H1 (cell line): ENCODE measurements around the gene VSTM2B. TPM values are rescaled to one million over a fixed set of nuclear protein-coding genes. Genes with fewer than 3 reads are reported as not detected.

Experiments used
- CTCF ChIA-PET: fragments of 300-600 bp; sonication (Branson Sonifier 250); formaldehyde crosslinking; loops from one replicate; lab custom pipeline; 2021; ENCODE audit not compliant: partially characterized antibody; lab: Charles Lee
- POLR2A ChIA-PET: fragments of 300-600 bp; sonication (Branson Sonifier 250); formaldehyde crosslinking; loops from one replicate; lab custom pipeline; 2021; ENCODE audit warnings: inconsistent platforms; ENCODE audit not compliant: partially characterized antibody; lab: Charles Lee
- DNase-seq, 2 experiments: peaks; one replicate each; pipeline versions ENCODE4 v3.0.0 to v3.0.0-alpha.2; 2010 to 2022; ENCODE audit warnings: low spot score in 2 of 2, low read depth in 1 of 2, mixed read lengths in 1 of 2
- FAIRE-seq: peaks from 2 replicates; lab custom pipeline; 2011; peaks lifted over from hg19 to GRCh38; lab: Jason Lieb, UNC
- H2AFZ ChIP-seq: 2 replicates; pipeline ENCODE4 v1.8.1; 2012; ENCODE audit warnings: low read length, inconsistent platforms
- H2AK5ac ChIP-seq: 2 replicates; pipeline ENCODE4 v1.6.1; 2013; ENCODE audit warnings: low read depth, low read length
- H2BK120ac ChIP-seq: replicated peaks from 2 replicates; pipeline ENCODE3; 2013; ENCODE audit warnings: low read depth, low read length, inconsistent platforms
- H2BK12ac ChIP-seq: 2 replicates; pipeline ENCODE4 v1.6.1; 2013; ENCODE audit warnings: low read depth, low read length
- H2BK15ac ChIP-seq: 2 replicates; pipeline ENCODE4 v1.6.1; 2013; ENCODE audit warnings: low read length
- H2BK20ac ChIP-seq: 2 replicates; pipeline ENCODE4 v1.6.1; 2013; ENCODE audit warnings: low read length
- H2BK5ac ChIP-seq: 2 replicates; pipeline ENCODE4 v1.6.1; 2013; ENCODE audit warnings: low read depth, low read length
- H3K14ac ChIP-seq: 2 replicates; pipeline ENCODE4 v1.6.1; 2013; ENCODE audit warnings: inconsistent platforms; ENCODE audit not compliant: insufficient read length
- H3K18ac ChIP-seq: 2 replicates; pipeline ENCODE4 v1.6.1; 2013; ENCODE audit warnings: low read length; ENCODE audit errors: extremely low read depth
- H3K23ac ChIP-seq: 2 replicates; pipeline ENCODE4 v1.6.1; 2013; ENCODE audit warnings: inconsistent platforms; ENCODE audit not compliant: insufficient read length
- H3K23me2 ChIP-seq: 2 replicates; pipeline ENCODE4 v1.6.1; 2013; ENCODE audit warnings: low read depth, low read length
- H3K27ac ChIP-seq: 2 replicates; pipeline ENCODE4 v1.6.1; 2011; ENCODE audit warnings: low read depth, low read length, inconsistent platforms
- H3K27me3 ChIP-seq, 4 experiments: replicated peaks in 1 of 4; 1 replicate in 1 of 4; 2 replicates in 3 of 4; pipeline versions ENCODE4 v1.6.1 to v1.8.1; 2011 to 2013; ENCODE audit warnings: low read length in 3 of 4, mild to moderate bottlenecking in 3 of 4, inconsistent platforms in 2 of 4, mixed read lengths in 2 of 4, moderate library complexity in 1 of 4; ENCODE audit not compliant: control insufficient read depth in 3 of 4, insufficient read depth in 3 of 4; ENCODE audit errors: extremely low read depth in 1 of 4
- H3K36me3 ChIP-seq, 4 experiments: 2 replicates each; pipeline versions ENCODE4 v1.6.1 to v1.8.1; 2011 to 2013; ENCODE audit warnings: mild to moderate bottlenecking in 4 of 4, low read length in 3 of 4, moderate library complexity in 2 of 4, control low read depth in 1 of 4, inconsistent platforms in 1 of 4; ENCODE audit not compliant: insufficient read depth in 4 of 4, control insufficient read depth in 2 of 4
- H3K4ac ChIP-seq: replicated peaks from 2 replicates; pipeline ENCODE3; 2013; ENCODE audit warnings: low read length, low read depth, mixed read lengths, inconsistent platforms; ENCODE audit not compliant: insufficient read length
- H3K4me1 ChIP-seq, 4 experiments: replicated peaks in 1 of 4; 1 replicate in 1 of 4; 2 replicates in 3 of 4; pipeline versions ENCODE4 v1.6.1 to v1.8.1; 2011 to 2013; ENCODE audit warnings: low read length in 3 of 4, inconsistent platforms in 2 of 4, mixed read lengths in 1 of 4; ENCODE audit not compliant: insufficient read depth in 4 of 4, control insufficient read depth in 3 of 4
- H3K4me2 ChIP-seq, 2 experiments: 2 replicates each; pipeline versions ENCODE4 v1.6.1 to v1.8.1; 2011 to 2013; ENCODE audit warnings: low read depth in 2 of 2, low read length in 2 of 2, control low read depth in 1 of 2, inconsistent platforms in 1 of 2, mild to moderate bottlenecking in 1 of 2; ENCODE audit not compliant: insufficient read depth in 1 of 2
- H3K4me3 ChIP-seq, 4 experiments: fragments of 200-600, 300-600 bp in 1 of 4; sonication (generic), shearing (Covaris generic), sonication (Bioruptor Twin) in 1 of 4; 2 replicates each; pipeline versions ENCODE4 v1.5.1 to v1.8.1; 2011 to 2016; ENCODE audit warnings: low read length in 4 of 4, low read depth in 3 of 4, control low read depth in 2 of 4, inconsistent platforms in 2 of 4, mild to moderate bottlenecking in 2 of 4, mixed read lengths in 1 of 4, moderate library complexity in 1 of 4; ENCODE audit not compliant: insufficient read depth in 2 of 4; ENCODE audit errors: extremely low read depth in 1 of 4
- H3K56ac ChIP-seq: replicated peaks from 2 replicates; pipeline ENCODE3; 2013; ENCODE audit warnings: low read depth, mild to moderate bottlenecking, mixed read lengths, low read length, inconsistent platforms; ENCODE audit not compliant: insufficient read length
- H3K79me1 ChIP-seq: 2 replicates; pipeline ENCODE4 v1.6.1; 2013; ENCODE audit warnings: low read depth, low read length, control low read depth
- H3K79me2 ChIP-seq, 2 experiments: 2 replicates each; pipeline versions ENCODE4 v1.6.1 to v1.8.1; 2012 to 2013; ENCODE audit warnings: low read length in 2 of 2, mild to moderate bottlenecking in 2 of 2, inconsistent platforms in 1 of 2; ENCODE audit not compliant: insufficient read depth in 2 of 2, control insufficient read depth in 1 of 2
- H3K9ac ChIP-seq, 4 experiments: replicated peaks in 1 of 4; 1 replicate in 1 of 4; 2 replicates in 3 of 4; pipeline versions ENCODE4 v1.6.1 to v1.8.1; 2011 to 2013; ENCODE audit warnings: low read depth in 3 of 4, low read length in 3 of 4, control low read depth in 2 of 4, mild to moderate bottlenecking in 2 of 4, moderate library complexity in 2 of 4, inconsistent platforms in 1 of 4; ENCODE audit errors: extremely low read depth in 1 of 4
- H3K9me3 ChIP-seq, 2 experiments: 2 replicates each; pipeline versions ENCODE4 v1.6.1 to v1.8.1; 2012 to 2013; ENCODE audit warnings: mild to moderate bottlenecking in 2 of 2, moderate library complexity in 2 of 2, control low read depth in 1 of 2, inconsistent platforms in 1 of 2, low read depth in 1 of 2, low read length in 1 of 2, mixed read lengths in 1 of 2; ENCODE audit not compliant: insufficient read depth in 2 of 2
- H4K20me1 ChIP-seq, 2 experiments: replicated peaks in 1 of 2; 2 replicates each; pipeline versions ENCODE3 to v1.8.1; 2011 to 2013; ENCODE audit warnings: inconsistent platforms in 2 of 2, low read length in 2 of 2, mild to moderate bottlenecking in 1 of 2; ENCODE audit not compliant: insufficient read depth in 2 of 2, control insufficient read depth in 1 of 2
- H4K5ac ChIP-seq: 2 replicates; pipeline ENCODE4 v1.6.1; 2013; ENCODE audit warnings: low read length, low read depth, mixed read lengths, inconsistent platforms; ENCODE audit not compliant: insufficient read length
- H4K8ac ChIP-seq: 2 replicates; pipeline ENCODE4 v1.8.0; 2013; ENCODE audit warnings: mild to moderate bottlenecking, moderate library complexity, low read length, inconsistent platforms; ENCODE audit not compliant: insufficient read depth; ENCODE audit errors: extremely low read depth
- H4K91ac ChIP-seq: replicated peaks from 2 replicates; pipeline ENCODE3; 2013; ENCODE audit warnings: low read length, mixed read lengths, inconsistent platforms; ENCODE audit not compliant: insufficient read length
- ASH2L ChIP-seq: fragments of 200-600, 300-600 bp; sonication (generic); IDR thresholded peaks from one replicate; pipeline ENCODE4 v1.7.1; 2017; ENCODE audit warnings: low read length
- ATF2 ChIP-seq: IDR thresholded peaks from 2 replicates; pipeline ENCODE4 v1.6.1; 2012; ENCODE audit warnings: low read length, inconsistent platforms
- E2F6 ChIP-seq: IDR thresholded peaks from 2 replicates; pipeline ENCODE4 v1.6.1; 2012; ENCODE audit warnings: inconsistent platforms
- KDM5A ChIP-seq: fragments of 200-600 bp; IDR thresholded peaks from 2 replicates; pipeline ENCODE4 v1.7.1; 2012; ENCODE audit warnings: mild to moderate bottlenecking, low read length, inconsistent platforms, mixed read lengths
- MAFK ChIP-seq: IDR thresholded peaks from 2 replicates; pipeline ENCODE4 v1.6.1; 2012; ENCODE audit warnings: low read depth, mild to moderate bottlenecking, improper control_type of control experiment, low read length
- NANOG ChIP-seq: IDR thresholded peaks from 2 replicates; pipeline ENCODE4 v1.6.1; 2011; ENCODE audit warnings: low read length, low read depth, mild to moderate bottlenecking, inconsistent platforms; ENCODE audit not compliant: insufficient read depth, poor library complexity, severe bottlenecking
- POLR2AphosphoS5 ChIP-seq: IDR thresholded peaks from 2 replicates; pipeline ENCODE4 v1.6.1; 2011; ENCODE audit warnings: low read depth, low read length
- SAP30 ChIP-seq: fragments of 300-600 bp; sonication (generic); IDR thresholded peaks from 2 replicates; pipeline ENCODE4 v1.7.1; 2012; ENCODE audit warnings: low read length, moderate library complexity, mild to moderate bottlenecking, inconsistent platforms; ENCODE audit not compliant: insufficient read depth, insufficient replicate concordance
- SP2 ChIP-seq: IDR thresholded peaks from 2 replicates; pipeline ENCODE4 v1.6.1; 2012; ENCODE audit warnings: mild to moderate bottlenecking, low read length, inconsistent platforms
- USF2 ChIP-seq: IDR thresholded peaks from 2 replicates; pipeline ENCODE4 v1.6.1; 2011; ENCODE audit warnings: low read length, improper control_type of control experiment
- YY1 ChIP-seq: IDR thresholded peaks from 2 replicates; pipeline ENCODE4 v1.6.1; 2011; ENCODE audit warnings: low read depth, mild to moderate bottlenecking, low read length
- WGBS, 2 experiments: shearing (Covaris generic) in 1 of 2; methylation state at CpG; one replicate each; pipeline versions ENCODE4 v1.1.6 to v1.1.7; 2013 to 2015; ENCODE audit warnings: low lambda C conversion rate in 2 of 2, mixed read lengths in 2 of 2, inconsistent platforms in 1 of 2, low coverage in 1 of 2, missing lambda C conversion rate in 1 of 2; ENCODE audit not compliant: insufficient replicate concordance in 2 of 2, insufficient coverage in 1 of 2, insufficient read length in 1 of 2; ENCODE audit errors: extremely low coverage in 1 of 2, missing lambda C conversion rate in 1 of 2; 5-methylcytosine and 5-hydroxymethylcytosine counted together
- polyA plus RNA-seq, 7 experiments: library from polyadenylated mRNA; depleted of rRNA in 3 of 7; stranded (reverse) in 5 of 7; unstranded in 2 of 7; fragments of >200 nt in 5 of 7; fragments of 200-250 nt in 2 of 7; gene quantifications; 1 replicate in 5 of 7; 2 replicates in 1 of 7; 4 replicates in 1 of 7; pipeline versions ENCODE4 v1.2.1 to v1.2.3, GENCODE V29; 2011 to 2013; ENCODE audit warnings: missing spikeins in 2 of 7, mixed read lengths in 2 of 7
- total RNA-seq: library from RNA; stranded (reverse); fragmentation: NEBNext Ultra II Directional; extraction: Animal tissue kit (Norgen Biotek cat#: 25700); gene quantifications from 2 replicates; pipeline ENCODE4 v1.2.1, GENCODE V29; 2021

The VSTM2B gene
- total and polyA plus RNA-seq, 2 of the 8 experiments (the other 6 are each of a cell fraction or from before 2014, with no cell fraction given) = 0.82 to 1.5 TPM

GRCh38 chr19:29516358-29516725, 9.5 kb upstream of the VSTM2B start:
- POLR2A ChIA-PET = interaction anchor here (1.1 kb wide), 1 partner anchor 10 kb away, joined by 3 read pairs; the partner anchor contains the start of gene VSTM2B
- Histone ChIP-seq H3K9me3 (no peaks in the 10 kb centered on the region), H3K23ac (no peak overlapping the region), H3K56ac (no peak overlapping the region), H2BK12ac (no peak overlapping the region), H3K4me2 (no peak overlapping the region), H3K23me2 (peaks cover 4% of the 10 kb centered on the region; the same call in 1 of the 2 replicates), H3K27me3 (no peaks in the 10 kb centered on the region; a peak in 1 of 7 replicates), H4K91ac (no peak overlapping the region), H3K14ac (no peak overlapping the region), H3K79me1 (no peaks in the 10 kb centered on the region), H3K18ac (no peak overlapping the region), H2BK120ac (no peak overlapping the region), H4K8ac (no peak overlapping the region), H3K79me2 (no peaks in the 10 kb centered on the region), H2BK5ac (no peak overlapping the region), H3K36me3 (no peaks in the 10 kb centered on the region), H4K20me1 (no peaks in the 10 kb centered on the region), H2BK20ac (no peak overlapping the region), H2AFZ (no peak overlapping the region), H3K4me3 (no peak overlapping the region), H3K4me1 (no peaks in the 10 kb centered on the region; a peak in 1 of 7 replicates), H4K5ac (no peak overlapping the region), H3K9ac (no peak overlapping the region), H2BK15ac (no peak overlapping the region), H3K27ac (no peak overlapping the region), H3K4ac (no peak overlapping the region), H2AK5ac (no peak overlapping the region)
- CTCF ChIA-PET = interaction anchor here (0.5 to 1.6 kb wide), 7 partner anchors 12 to 1277 kb away, joined by 3 to 7 read pairs (median 3); no protein-coding TSS in a partner anchor
- WGBS, 2 experiments = 90% methylated on average over 9 of the region's 9 CpGs; no CpG with 5 or more reads in 1 of the 2 experiments
- no peak for DNase-seq
- FAIRE-seq = no peak
- TF ChIP-seq POLR2AphosphoS5 = no peak
- no peak for TF ChIP-seq SP2
- TF ChIP-seq ASH2L = no peak
- TF ChIP-seq KDM5A = no peak
- no peak for TF ChIP-seq MAFK
- TF ChIP-seq ATF2 = no peak
- no peak for TF ChIP-seq NANOG
- no peak for TF ChIP-seq USF2
- TF ChIP-seq SAP30 = no peak
- TF ChIP-seq YY1 = no peak
- TF ChIP-seq E2F6 = no peak
